ENCODE results near the gene TTC23L. TPM values are rescaled to one million over a fixed set of nuclear protein-coding genes. Genes with fewer than 3 reads are reported as not detected.

TTC23L gene
- total RNA-seq, 1 donor from 2014 or later = not detected

- H3K9me3 ChIP-seq = no peaks in the 10 kb centered on the region
- no peaks in the 10 kb centered on the region for H3K27me3 ChIP-seq
- intact Hi-C loops (cut with DNase I) = no loop called here
- H3K4me3 ChIP-seq = no peak overlapping the region
- no peak for DNase-seq (ENCODE audit: low spot score in 2 of 2)
- H3K4me1 ChIP-seq = peaks cover 0 to 1% of the 10 kb centered on the region in 2 donors
- no peaks in the 10 kb centered on the region for H3K36me3 ChIP-seq
- TF ChIP-seq CTCF (IDR thresholded peaks at IDR 0.05) = no peak
- no peak overlapping the region for H3K27ac ChIP-seq
These were observed 4.5 kb downstream of the TTC23L start for GRCh38 chr5:34843497-34843896.

GRCh38 chr5:34844106-34844505 is 5.1 kb downstream of the TTC23L start:
- intact Hi-C loops (cut with DNase I) = no loop called here
- H3K4me1 ChIP-seq = no peaks in the 10 kb centered on the region
- no peak overlapping the region for H3K27ac ChIP-seq
- H3K9me3 ChIP-seq = no peaks in the 10 kb centered on the region
- H3K36me3 ChIP-seq = no peaks in the 10 kb centered on the region
- no peaks in the 10 kb centered on the region for H3K27me3 ChIP-seq
- no peak overlapping the region for H3K4me3 ChIP-seq
- TF ChIP-seq CTCF (IDR thresholded peaks at IDR 0.05) = no peak
- no peak for DNase-seq (ENCODE audit: low spot score in 2 of 2)

GRCh38 chr5:34844999-34845398 is 6.0 kb downstream of the TTC23L start:
- H3K9me3 ChIP-seq = no peaks in the 10 kb centered on the region
- H3K27ac ChIP-seq = no peak overlapping the region
- no peak for TF ChIP-seq CTCF (IDR thresholded peaks at IDR 0.05)
- no peaks in the 10 kb centered on the region for H3K4me1 ChIP-seq
- no peaks in the 10 kb centered on the region for H3K36me3 ChIP-seq
- H3K4me3 ChIP-seq = no peak overlapping the region
- no peak for DNase-seq (ENCODE audit: low spot score in 2 of 2)
- no peaks in the 10 kb centered on the region for H3K27me3 ChIP-seq
- intact Hi-C loops (cut with DNase I) = no loop called here

GRCh38 chr5:34847056-34847455 is 8.1 kb downstream of the TTC23L start:
- H3K4me3 ChIP-seq = no peak overlapping the region
- no peaks in the 10 kb centered on the region for H3K27me3 ChIP-seq
- no peak for DNase-seq (ENCODE audit: low spot score in 2 of 2)
- H3K27ac ChIP-seq = no peak overlapping the region
- no peaks in the 10 kb centered on the region for H3K4me1 ChIP-seq
- intact Hi-C loops (cut with DNase I) = no loop called here
- H3K36me3 ChIP-seq = no peaks in the 10 kb centered on the region
- H3K9me3 ChIP-seq = no peaks in the 10 kb centered on the region
- no peak for TF ChIP-seq CTCF (IDR thresholded peaks at IDR 0.05)

- Histone ChIP-seq H3K27me3 (no peaks in the 10 kb centered on the region), H3K4me1 (no peaks in the 10 kb centered on the region), H3K27ac (no peak overlapping the region), H3K9me3 (no peaks in the 10 kb centered on the region), H3K36me3 (no peaks in the 10 kb centered on the region), H3K4me3 (no peak overlapping the region)
- DNase-seq (ENCODE audit: low spot score in 2 of 2) = no peak
- no peak for TF ChIP-seq CTCF (IDR thresholded peaks at IDR 0.05)
- intact Hi-C loops (cut with DNase I) = no loop called here
These were observed 8.6 kb downstream of the TTC23L start for GRCh38 chr5:34847552-34847951.

GRCh38 chr5:34848230-34848629 is 9.3 kb downstream of the TTC23L start:
- Histone ChIP-seq H3K27ac (no peak overlapping the region), H3K9me3 (no peaks in the 10 kb centered on the region), H3K4me1 (no peaks in the 10 kb centered on the region), H3K27me3 (no peaks in the 10 kb centered on the region), H3K4me3 (no peak overlapping the region), H3K36me3 (no peaks in the 10 kb centered on the region)
- no peak for DNase-seq (ENCODE audit: low spot score in 2 of 2)
- TF ChIP-seq CTCF (IDR thresholded peaks at IDR 0.05) = no peak
- intact Hi-C loops (cut with DNase I) = no loop called here
